Glomerular endothelial cell (primary cell): Measurements from ENCODE around the gene MRRF. TPM values are rescaled to one million over a fixed set of nuclear protein-coding genes. Genes with fewer than 3 reads are reported as not detected.
"Not testable (repeated sequence)": the region's sequence is repeated elsewhere in the genome, so short reads cannot be mapped to it uniquely, and the experiment has no call there.

Source experiments
- DNase-seq: peaks from one replicate; pipeline ENCODE4 v3.0.0-alpha.2; 2011; ENCODE audit warnings: low read depth, low spot score; ENCODE audit errors: extremely low read depth
- total RNA-seq: library from RNA; depleted of rRNA; stranded (reverse); fragments of >200 nt; gene quantifications from 2 replicates; pipeline ENCODE4 v1.2.3, GENCODE V29; 2015

The MRRF gene
- total RNA-seq, 1 donor from 2014 or later: 20.2 TPM

DNA sequence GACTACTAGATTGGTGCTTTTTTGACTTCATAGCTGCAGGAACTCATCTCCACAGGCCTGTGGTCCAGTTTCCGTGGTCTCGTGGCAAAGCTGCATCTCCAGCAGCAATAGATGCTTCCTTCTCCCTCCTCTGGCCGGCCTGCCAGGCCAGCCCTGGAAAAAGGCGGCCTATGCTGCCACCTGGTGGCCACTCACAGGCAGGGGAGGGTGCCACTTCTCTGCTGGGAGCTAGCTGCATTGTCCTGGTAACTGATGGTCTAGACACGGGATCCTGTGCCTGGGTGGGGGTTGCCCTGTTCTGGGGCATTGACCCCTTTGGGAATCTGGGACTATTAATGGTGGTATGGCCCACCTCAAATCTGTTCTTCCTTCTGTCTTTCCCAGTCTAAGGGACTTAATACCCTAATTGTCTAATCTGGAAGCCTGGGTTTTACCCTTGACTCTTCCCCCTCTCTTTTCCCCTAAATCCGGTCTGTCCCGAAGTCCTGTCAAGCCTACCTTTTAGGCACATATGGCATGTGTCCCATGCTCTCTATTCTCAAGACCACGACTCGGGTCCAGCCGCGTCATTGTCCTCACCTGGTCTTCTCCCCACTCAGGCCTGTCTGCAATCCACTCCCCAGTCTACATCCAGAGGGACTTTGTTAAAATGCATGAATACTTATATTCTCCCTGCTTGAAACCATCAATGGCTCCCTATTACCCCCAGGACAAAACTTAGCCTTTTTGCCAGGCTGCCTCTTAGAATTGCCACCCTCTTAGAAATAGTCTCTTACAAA is 86.1 kb downstream of the MRRF start:
- no peak for DNase-seq

DNA sequence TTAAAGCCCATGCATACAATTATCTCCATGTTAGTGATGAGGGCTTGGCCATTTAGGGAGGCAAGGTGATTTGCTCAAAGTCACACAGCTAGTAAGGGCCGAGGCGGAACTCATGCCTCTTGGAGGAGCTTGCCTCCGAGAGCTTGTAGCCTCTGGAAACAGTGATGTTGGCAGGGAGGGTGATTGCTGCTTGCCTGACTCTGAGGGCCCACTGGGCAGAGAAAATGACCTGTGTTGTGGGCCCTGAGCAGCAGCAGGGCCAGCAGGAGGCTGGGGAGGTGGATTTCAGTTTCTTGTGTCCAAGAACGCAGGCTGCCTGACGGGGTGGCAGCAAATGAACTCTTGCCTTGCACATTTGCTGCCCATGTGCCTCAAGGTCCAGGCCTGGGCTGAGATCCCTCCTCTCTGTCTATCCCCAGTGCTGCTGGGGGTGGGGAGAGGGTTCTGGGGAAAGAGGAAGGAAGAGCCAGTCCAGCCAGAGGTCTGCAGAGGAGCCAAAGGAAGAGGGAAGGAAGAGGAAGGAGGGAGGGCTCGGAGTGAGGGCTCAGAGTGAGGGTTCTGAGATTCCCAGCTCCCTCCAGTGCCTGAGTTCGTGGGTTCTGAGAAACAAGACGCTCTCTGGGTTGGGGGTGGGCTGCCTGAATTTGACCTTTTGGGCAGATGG is 90.0 kb downstream of the MRRF start:
- no peak for DNase-seq

DNA sequence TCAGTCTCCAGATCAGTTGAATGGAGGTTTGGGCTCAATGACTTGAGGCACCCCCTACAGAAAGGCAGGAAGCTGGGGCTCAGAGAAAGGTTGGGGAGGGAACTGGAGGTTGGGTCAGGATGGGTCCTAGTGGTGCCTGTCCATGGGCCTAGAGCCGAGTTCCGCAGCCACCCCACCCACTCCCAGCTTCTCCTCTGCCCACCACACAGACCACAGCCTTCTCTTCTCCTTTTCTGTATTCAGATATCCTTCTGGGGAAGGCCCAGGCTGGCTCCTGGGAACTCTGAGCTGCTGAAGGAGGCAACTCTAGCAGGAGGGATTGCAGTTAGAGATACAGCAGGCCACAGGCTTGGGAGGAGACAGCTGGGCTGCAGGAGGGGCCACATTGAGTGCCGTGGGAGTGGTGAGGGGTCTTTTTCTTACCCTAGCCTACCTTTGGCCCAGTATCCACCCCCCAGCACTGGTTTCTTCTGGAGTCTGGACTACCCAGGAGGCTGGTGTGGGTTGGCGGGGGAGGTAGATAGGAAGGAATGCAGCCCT is 90.7 kb downstream of the MRRF start:
- no peak for DNase-seq

DNA sequence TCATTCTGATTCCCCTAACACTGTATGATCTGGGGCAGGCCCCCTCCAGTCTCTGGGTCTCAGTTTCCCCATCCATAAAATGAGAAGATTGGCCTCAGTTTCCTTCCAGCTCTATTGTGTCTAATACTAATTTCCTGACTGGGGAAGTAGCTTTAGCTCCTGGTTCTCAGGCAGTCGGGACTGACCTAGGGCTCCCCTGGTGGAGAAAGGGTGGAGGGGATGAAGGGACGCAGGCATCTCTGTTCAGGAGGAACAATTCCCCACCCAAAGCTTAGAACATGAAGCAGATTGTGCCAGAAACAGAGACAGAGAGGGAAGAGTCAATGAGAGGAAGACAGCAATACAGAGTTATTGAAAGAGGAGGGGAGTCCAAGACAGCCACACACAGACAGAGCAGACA is 91.9 kb downstream of the MRRF start:
- no peak for DNase-seq

DNA sequence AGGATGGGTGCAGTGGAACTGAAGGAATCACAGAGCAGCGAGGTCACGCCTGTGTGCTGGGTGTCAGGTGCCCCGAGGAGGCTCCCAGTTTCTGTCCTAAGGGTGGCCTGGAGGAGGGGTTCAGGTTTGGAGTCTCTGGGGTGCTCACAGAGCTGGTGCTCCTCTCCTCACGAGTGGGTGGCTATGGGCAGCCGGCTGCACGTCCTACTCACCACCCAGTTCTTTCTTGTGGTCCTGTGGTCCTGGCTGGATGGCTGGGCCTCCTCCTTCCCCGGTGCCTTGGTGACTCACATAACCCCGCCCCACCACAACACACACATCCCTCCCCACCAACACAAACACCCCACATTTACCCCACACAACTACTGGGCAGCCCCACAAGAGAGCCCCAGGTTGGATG is 96.2 kb downstream of the MRRF start:
- no peak for DNase-seq

DNA sequence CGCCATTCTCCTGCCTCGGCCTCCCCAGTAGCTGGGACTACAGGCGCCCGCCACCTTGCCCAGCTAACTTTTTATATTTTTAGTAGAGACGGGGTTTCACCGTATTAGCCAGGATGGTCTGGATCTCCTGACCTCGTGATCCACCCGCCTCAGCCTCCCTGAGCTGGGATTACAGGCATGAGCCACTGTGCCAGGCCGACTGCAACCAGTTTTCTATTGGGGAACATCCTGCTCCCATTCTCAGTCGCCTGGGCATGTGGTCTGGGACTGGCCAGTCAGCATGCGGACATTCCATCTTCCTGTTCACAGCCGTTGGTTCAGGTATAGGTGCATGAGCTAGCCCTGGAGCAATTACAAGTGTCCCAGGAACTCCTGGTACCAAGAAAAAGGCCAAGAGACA is 98.4 kb downstream of the MRRF start:
- DNase-seq: not testable (repeated sequence)

DNA sequence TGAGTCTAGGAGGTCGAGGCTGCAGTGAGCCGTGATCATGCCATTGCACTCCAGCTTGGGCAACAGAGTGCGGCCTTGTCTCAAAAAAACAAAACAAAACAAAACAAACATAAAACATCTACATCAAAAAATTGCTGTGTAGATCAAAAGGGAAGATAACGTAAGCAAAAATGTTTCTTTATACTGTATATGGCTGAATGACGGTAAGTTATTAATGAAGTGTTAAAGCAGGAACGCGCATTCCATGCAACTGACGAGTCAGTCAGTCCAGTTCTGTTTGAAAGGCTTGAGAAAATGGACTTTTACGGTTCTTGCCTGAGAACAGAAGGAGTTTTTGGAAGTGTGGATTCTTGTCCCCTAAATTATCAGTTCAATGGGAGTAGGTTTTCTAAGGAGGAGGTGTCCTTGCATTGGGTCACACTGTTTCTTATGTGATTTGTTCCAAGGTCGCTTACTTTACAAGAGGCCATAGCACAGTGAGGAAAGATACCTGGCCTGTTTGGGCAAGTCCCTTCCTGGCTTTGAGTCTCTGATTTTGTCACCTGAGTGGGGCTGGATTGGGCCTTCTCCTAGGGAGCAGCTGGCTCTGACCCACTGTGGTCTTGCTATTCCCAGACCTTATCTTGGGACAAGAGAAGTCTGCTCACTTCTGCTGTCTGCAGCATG is 99.6 kb downstream of the MRRF start:
- no peak for DNase-seq

DNA sequence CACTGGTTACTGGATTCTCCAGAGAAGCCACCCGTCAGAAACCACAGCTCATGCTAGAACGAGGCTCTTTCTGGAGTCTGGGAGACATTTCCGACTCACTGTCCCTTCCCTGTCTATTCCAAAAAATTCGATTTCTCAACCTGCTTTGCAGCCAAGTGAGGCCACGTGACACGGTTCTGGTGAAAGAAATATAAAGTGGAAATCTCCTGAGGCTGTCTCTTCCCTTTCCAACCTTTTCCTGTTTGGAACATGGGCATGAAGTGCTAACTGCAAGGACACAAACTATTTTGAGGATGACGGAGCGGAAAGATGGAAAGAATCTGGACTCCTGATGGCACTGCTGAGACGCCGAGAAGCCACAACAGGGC is 100.1 kb downstream of the MRRF start:
- DNase-seq: no peak

DNA sequence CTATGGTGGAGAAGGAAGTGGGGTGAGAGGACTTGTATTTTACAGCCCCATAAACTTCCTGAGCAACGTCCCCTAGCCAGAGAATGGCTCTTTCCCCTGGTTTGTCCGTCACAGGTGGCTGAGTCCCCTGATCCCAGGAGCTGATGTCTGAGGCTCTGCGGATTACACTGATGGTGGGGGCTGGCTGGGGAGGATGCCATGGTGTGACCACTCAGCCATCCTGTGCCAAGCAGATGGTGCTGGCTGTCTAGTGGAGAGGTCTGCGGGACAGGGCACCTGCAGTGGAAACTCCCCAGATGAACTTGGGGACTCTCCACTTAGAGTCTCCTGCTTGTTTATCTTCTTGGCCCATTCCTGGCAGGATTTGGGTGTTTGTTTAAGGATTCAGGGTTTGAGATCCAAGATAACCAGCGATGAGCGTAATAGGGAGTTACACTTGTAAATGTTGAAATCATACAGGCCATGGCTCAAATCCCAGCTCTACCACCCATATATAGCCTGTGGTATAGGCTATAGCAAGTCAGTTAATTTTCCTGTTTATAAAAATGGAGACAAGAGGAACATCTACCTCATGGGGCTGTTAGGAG is 101.5 kb downstream of the MRRF start:
- DNase-seq: no peak

DNA sequence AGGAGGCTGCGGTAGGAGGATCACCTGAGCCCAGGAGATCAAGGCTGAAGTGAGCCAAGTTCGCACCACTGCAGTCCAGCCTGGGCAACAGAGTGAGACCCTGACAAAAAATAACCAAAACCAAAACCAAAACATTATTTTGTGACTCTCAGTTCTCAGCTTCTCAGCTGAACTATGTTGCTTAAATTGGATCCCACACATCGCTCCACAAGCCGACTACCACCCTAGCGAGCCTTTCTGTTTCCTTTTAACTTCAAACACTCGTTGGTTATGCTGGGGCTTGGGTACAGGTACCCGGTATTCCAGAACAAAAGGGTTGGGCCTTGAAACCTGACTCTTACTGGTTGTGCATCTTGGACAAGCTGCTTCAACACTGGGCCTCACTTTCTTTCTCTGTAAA is 102.4 kb downstream of the MRRF start:
- DNase-seq: no peak

DNA sequence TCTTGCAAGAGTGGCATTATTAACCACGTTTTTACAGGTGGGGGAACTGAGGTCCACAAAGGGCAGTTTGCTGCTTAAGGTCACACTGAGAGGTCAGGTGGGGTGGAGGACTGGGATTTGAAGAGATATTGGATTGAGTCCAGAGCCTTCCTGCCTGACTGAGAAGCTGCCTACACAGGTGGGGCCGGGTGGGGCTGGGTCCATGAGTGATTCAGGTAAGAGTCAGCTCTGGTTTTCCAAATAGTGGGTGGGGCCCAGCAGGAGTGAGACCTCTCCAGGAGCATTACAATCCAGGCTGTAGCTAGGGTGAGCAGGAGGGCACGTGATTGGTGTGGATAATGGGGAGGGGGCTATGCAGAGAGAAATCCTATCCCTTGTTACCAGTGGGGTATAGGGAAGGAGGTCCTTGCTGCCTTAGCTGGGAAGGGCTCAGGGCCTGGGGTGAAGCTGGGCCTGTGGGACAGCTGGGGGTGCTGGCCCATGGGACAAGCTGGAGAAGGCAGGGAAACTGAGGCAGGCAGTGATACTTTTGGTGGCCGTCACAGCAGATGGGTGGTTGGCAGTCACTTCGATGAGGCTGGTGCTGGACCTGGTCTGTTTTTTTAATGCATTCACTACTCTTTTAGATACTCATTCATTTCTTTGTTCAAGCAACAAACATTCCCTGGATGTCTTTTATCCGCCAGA is 103.2 kb downstream of the MRRF start:
- no peak for DNase-seq

DNA sequence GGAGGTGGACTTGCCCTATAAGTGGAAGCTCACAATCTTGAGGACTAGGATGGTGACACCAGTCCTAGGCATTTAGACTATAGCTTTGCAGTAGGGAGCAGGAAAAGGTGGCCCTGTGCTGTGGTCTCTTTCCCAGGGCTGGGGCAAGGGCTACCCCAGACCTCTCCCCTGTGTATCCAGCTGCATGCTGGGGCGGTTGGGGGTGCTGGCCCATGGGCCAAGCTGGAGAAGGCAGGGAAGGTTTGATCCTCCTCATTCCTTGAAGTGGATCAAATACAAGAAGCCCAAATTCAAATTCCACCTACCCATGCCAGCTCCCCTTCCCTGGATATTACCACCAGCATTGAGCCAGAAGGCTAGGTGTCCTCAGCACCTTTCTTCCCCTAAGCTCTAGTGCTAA is 104.0 kb downstream of the MRRF start:
- no peak for DNase-seq

DNA sequence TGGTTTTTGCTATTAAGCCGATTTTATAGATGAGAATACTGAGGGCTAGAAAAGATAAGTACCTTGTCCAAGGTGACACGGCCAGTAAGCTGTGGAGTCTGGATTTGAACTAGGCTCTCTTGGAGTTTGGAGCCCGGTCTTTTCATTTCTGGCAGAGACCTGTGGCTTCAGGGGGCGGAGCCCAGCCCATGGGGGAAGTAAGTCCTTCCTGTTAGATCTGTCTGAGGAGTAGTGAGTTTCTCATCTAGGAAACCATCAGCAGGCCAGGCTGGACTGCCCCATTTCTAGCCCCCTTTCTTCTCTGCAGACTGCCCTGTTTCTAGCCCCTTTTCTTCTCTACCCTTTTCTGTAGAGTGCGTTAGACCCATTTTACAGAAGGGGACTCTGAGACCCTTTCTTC is 105.6 kb downstream of the MRRF start:
- no peak for DNase-seq

DNA sequence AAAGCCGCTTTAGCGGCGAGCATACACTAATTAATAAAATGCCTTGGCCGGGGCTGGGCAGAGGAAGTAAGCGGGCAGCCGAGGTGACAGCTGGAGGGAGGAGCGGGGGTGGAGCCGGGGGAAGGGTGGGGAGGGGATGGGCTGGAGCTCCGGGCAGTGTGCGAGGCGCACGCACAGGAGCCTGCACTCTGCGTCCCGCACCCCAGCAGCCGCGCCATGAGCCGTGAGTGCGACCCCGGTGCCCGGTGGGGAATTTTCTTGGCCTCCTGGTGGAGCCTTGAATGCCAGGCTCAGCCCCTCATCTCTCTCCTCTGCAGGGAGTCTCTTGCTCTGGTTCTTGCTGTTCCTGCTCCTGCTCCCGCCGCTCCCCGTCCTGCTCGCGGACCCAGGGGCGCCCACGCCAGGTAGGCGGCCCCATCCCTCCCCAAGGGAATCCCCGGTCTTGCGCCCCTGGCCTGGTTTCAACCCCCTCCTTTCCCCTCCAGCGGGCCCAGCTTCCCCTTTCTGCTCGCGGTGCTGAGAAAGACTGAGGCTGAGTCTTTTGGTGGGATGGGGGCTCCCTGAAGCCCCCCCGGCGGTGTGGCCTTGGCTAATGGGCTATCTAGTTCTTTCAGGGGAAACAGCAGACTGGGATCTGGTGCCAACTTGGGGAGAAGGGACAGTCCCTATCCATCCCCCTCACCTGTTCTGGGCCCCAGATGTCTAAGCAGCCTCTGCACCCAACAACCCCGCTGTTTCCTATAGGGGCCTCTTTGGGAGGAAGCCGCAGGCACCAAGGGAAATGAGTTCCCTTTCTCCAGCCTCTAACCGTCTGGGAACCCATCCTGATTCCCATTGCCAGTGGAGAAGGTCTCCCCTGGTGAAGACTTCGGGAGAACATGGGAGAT is 106.4 kb downstream of the MRRF start, which contains the start of gene PTGS1:
TSS of gene PTGS1 (plus strand) at position 156 of the 887 bp plus-strand sequence. CDS start at position 217, 61 bp downstream.
- DNase-seq: no peak

DNA sequence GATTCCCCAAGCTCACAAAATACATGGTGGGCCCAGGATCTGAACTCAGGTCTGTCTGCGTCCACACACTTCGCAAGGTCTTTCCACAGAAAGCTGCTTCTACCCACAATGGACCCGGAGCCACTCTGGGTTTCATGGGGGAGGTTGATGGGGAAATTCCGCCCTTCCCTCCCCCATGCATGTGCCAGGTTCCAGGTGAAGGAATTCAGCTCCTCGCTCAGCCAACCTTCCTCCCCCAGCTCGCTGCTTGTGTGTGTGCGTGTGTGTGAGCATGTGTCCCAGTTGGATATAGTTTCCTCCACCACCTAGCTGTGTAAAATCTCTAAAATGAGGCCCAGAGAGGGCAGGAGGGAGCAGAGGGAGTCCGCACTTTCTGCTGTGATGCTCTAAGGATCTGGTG is 107.2 kb downstream of the MRRF start:
- DNase-seq: no peak

DNA sequence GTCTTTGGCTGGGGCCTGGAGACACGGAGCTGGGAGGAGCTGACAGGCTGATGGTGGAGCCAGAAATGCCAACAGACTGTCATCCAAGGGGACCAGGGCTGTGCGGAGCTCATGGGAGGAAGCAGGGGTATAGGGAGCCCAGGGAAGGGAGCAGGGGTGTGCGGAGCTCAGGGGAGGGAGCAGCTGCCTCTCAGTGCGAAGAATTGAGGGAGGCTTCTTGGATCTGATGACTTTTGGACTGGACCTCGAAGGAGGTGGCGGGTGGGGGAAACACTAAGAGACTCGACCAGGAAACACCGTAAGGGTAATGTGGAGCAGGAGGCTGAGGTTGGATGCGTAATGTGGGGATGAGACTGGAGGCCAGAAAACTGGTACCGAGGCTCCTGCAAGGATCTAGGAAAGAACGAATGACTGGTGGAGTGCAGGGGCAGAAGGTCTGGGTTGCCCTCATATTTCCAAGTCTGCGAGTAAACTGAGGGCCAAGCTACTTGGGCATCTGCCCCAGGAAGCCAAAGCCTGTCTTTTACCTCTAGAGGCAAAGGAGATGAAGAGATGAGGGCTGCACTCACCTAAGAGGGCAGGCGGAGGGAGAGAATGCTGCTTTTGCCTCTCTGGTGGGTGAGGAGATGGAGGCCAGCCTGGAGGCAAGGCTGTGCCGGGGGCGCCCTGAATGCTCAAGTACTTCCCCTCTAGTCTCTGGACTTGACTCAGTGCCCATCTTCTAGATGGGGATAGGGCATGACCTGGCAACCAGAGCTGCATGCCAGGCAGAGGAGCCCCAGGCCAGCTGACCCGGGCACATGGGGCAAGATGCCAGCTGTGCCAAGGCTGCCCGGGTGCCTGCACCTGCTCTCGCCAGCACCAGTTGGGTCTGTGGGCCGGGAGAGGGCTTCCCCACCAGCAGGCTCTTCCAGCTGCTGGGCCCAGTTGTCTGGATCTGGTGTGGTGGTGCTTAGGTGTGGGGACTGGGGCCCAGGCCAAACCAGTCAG is 108.5 kb downstream of the MRRF start:
- DNase-seq: no peak

DNA sequence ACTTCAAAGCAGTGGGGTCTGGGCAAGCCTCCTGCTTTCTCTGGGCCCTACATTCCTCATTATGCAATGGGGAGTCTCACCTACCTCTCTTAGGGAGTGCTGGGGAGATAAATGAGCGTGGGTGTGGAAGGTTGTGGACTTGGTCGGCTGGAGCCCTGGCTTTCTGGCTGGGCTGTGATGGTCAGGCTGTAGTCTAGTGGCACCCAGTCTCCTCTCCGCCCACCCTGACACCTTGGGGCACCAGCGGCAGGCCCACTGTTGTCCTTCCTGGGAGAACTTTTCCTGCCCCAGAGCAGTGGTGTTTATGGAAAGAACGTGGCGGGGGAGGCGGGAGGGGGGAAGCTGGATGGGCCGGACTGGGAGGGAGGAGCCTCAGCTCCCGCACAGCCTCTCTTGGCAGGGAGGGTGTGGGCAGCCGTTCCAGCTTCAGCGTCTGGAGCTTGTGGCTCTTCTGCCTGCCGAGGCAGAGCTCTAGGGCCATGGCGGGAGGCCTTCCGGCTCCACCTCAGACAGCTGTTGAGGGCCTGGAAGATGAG is 110.3 kb downstream of the MRRF start:
- DNase-seq: no peak

DNA sequence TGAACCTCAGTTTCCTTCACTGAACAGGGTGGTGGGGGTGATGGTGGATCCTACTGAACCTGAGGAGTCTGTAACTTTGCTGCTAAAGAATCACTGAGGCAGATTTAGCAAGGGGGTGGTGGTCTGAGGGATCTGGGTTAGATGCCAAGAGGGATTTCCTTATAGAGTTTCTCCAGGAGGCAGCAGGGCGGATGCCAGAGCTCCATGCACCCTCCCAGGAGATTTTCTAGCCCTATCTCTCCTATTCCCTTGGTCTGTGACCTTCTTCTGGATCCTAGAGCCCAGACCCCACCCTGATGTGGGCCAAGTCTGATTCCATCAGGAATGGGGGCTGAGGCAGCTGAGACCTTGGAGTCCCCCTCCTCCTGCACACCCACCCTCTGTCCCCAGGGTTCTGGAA is 112.1 kb downstream of the MRRF start:
- DNase-seq: no peak
